C1 segment of cervical spinal cord (tissue), 14 donors: ENCODE results near the gene CDNF.
"Not testable (repeated sequence)": the region's sequence is repeated elsewhere in the genome, so short reads cannot be mapped to it uniquely, and the experiment has no call there.

Experiments used
- DNase-seq, 14 donors: peaks; one replicate each; lab custom pipeline; 2025; lab: John Stamatoyannopoulos, UW

The CDNF gene

GRCh38 chr10:14839305-14839695 is 1.5 kb upstream of the CDNF start:
- no peak for DNase-seq

GRCh38 chr10:14838582-14839304 is 906 bp upstream of the CDNF start:
- DNase-seq: peak in 5 of 14 donors; percentile 16 to 55 (median 36)

- peak in 2 of 14 donors; percentile 36 to 39 for DNase-seq
Observed at GRCh38 chr10:14837003-14837756, 657 bp downstream of the CDNF start.

- DNase-seq: no peak
Observed at GRCh38 chr10:14836208-14836607, 1.6 kb downstream of the CDNF start.

- no peak for DNase-seq
Observed at GRCh38 chr10:14833106-14833505, 4.7 kb downstream of the CDNF start.

GRCh38 chr10:14826076-14826829 is 11.6 kb downstream of the CDNF start:
- no peak for DNase-seq

- DNase-seq: no peak
Observed at GRCh38 chr10:14823966-14824365, 13.9 kb downstream of the CDNF start.

GRCh38 chr10:14822879-14823755 is 14.7 kb downstream of the CDNF start:
- DNase-seq: peak in 1 of 14 donors; percentile 32

GRCh38 chr10:14821635-14822375 is 16.0 kb downstream of the CDNF start:
- peak in 1 of 14 donors; percentile 38 for DNase-seq

GRCh38 chr10:14820775-14821154 is 17.1 kb downstream of the CDNF start:
- DNase-seq: no peak

GRCh38 chr10:14820010-14820774 is 17.6 kb downstream of the CDNF start:
- DNase-seq: no peak

- not testable (repeated sequence) for DNase-seq
Observed at GRCh38 chr10:14816717-14817116, 21.1 kb downstream of the CDNF start.

- DNase-seq: no peak
Observed at GRCh38 chr10:14815681-14816080, 22.2 kb downstream of the CDNF start.

- DNase-seq: no peak
Observed at GRCh38 chr10:14812271-14812670, 25.6 kb downstream of the CDNF start.

- no peak for DNase-seq
Observed at GRCh38 chr10:14810969-14811953, 26.6 kb downstream of the CDNF start.

GRCh38 chr10:14806318-14806717 is 31.5 kb downstream of the CDNF start:
- DNase-seq: no peak

GRCh38 chr10:14803827-14804226 is 34.0 kb downstream of the CDNF start:
- DNase-seq: no peak

GRCh38 chr10:14801723-14802122 is 36.1 kb downstream of the CDNF start:
- DNase-seq: no peak

- no peak for DNase-seq
Observed at GRCh38 chr10:14800397-14800796, 37.4 kb downstream of the CDNF start.
